HepG2 (cell line): ENCODE data around the gene FAM193A. TPM values are rescaled to one million over a fixed set of nuclear protein-coding genes. Genes with fewer than 3 reads are reported as not detected.

Experiments used
- ETV5 ChIP-seq: IDR thresholded peaks from 2 replicates; pipeline ENCODE4 v1.6.1; 2018; ENCODE audit warnings: missing biosample characterization, missing genetic modification reagents, inconsistent platforms, borderline replicate concordance
- GTF2F1 ChIP-seq: fragments of 150-350 bp; IDR thresholded peaks from 2 replicates; pipeline ENCODE4 v1.6.1; 2014; ENCODE audit warnings: low read length
- HES4 ChIP-seq: sonication (generic); formaldehyde crosslinking; IDR thresholded peaks from 2 replicates; pipeline ENCODE4 v1.9.0; 2021; ENCODE audit warnings: mild to moderate bottlenecking, missing genetic modification reagents, borderline replicate concordance
- NFIC ChIP-seq: IDR thresholded peaks from 2 replicates; pipeline ENCODE4 v1.6.1; 2012; ENCODE audit warnings: mild to moderate bottlenecking, low read length, inconsistent platforms
- RNF2 ChIP-seq: fragments of 450-650 bp; conservative IDR thresholded peaks from 2 replicates; pipeline ENCODE4 v1.6.1; 2016; ENCODE audit warnings: low read depth
- TBL1XR1 ChIP-seq: fragments of 150-350 bp; IDR thresholded peaks from 2 replicates; pipeline ENCODE4 v1.6.1; 2014; ENCODE audit warnings: borderline replicate concordance, low read length; ENCODE audit not compliant: partially characterized antibody
- ZNF431 ChIP-seq: sonication (generic); formaldehyde crosslinking; IDR thresholded peaks from 2 replicates; pipeline ENCODE4 v1.9.0; 2022; ENCODE audit warnings: missing genetic modification reagents, low read depth, mild to moderate bottlenecking, borderline replicate concordance
- ZNF629 ChIP-seq: sonication (generic); formaldehyde crosslinking; conservative IDR thresholded peaks from 2 replicates; pipeline ENCODE4 v1.5.0; 2020; ENCODE audit warnings: missing genetic modification reagents
- ZNF781 ChIP-seq: sonication (generic); formaldehyde crosslinking; IDR thresholded peaks from 2 replicates; pipeline ENCODE4 v1.5.1; 2020; ENCODE audit warnings: borderline replicate concordance, mild to moderate bottlenecking, missing genetic modification reagents; ENCODE audit errors: not compliant biosample characterization
- polyA plus RNA-seq, 8 experiments: library from polyadenylated mRNA; depleted of rRNA in 3 of 8; stranded (reverse) in 7 of 8; unstranded in 1 of 8; fragments of >200 nt; fragmentation: Illumina TruSeq in 4 of 8; extraction: Trizol in 4 of 8; gene quantifications; 2 replicates each; pipeline versions ENCODE4 v1.2.1 to v1.2.3, GENCODE V29; 2011 to 2016; ENCODE audit warnings: low read depth in 4 of 8, missing spikeins in 1 of 8, mixed read lengths in 1 of 8; ENCODE audit not compliant: insufficient read depth in 1 of 8
- total RNA-seq, 5 experiments: library from RNA; depleted of rRNA; stranded (reverse); fragments of >200 nt; fragmentation: Illumina TruSeq; extraction: Trizol; gene quantifications; 2 replicates each; pipeline ENCODE4 v1.2.3, GENCODE V29; 2016; ENCODE audit warnings: low read depth in 1 of 5
- TF ChIP-seq, protein P1 (sequence below): conservative IDR thresholded peaks from 2 replicates; pipeline ENCODE4 v1.6.1; 2018; ENCODE audit warnings: missing genetic modification reagents
- TF ChIP-seq, protein P2 (sequence below): IDR thresholded peaks from 2 replicates; pipeline ENCODE4 v1.6.1; 2016
- TF ChIP-seq, protein P3 (sequence below): sonication (generic); formaldehyde crosslinking; IDR thresholded peaks from 2 replicates; pipeline ENCODE4 v1.8.0; 2022; ENCODE audit warnings: mild to moderate bottlenecking, missing genetic modification reagents
- TF ChIP-seq, protein P4 (sequence below): sonication (generic); formaldehyde crosslinking; IDR thresholded peaks from 2 replicates; pipeline ENCODE4 v1.9.0; 2021; ENCODE audit warnings: missing genetic modification reagents, borderline replicate concordance
- TF ChIP-seq, protein P5 (sequence below): sonication (generic); formaldehyde crosslinking; IDR thresholded peaks from 2 replicates; pipeline ENCODE4 v1.4.0; 2020; ENCODE audit warnings: missing genetic modification reagents
- TF ChIP-seq, protein P6 (sequence below): sonication (generic); formaldehyde crosslinking; IDR thresholded peaks from 2 replicates; pipeline ENCODE4 v1.8.1; 2022; ENCODE audit warnings: low read depth, mild to moderate bottlenecking, missing genetic modification reagents

Gene FAM193A
- total and polyA plus RNA-seq, 2 of the 13 experiments (the other 11 are each of a cell fraction or from before 2014, with no cell fraction given), result 5.7 to 8.7 TPM

DNA sequence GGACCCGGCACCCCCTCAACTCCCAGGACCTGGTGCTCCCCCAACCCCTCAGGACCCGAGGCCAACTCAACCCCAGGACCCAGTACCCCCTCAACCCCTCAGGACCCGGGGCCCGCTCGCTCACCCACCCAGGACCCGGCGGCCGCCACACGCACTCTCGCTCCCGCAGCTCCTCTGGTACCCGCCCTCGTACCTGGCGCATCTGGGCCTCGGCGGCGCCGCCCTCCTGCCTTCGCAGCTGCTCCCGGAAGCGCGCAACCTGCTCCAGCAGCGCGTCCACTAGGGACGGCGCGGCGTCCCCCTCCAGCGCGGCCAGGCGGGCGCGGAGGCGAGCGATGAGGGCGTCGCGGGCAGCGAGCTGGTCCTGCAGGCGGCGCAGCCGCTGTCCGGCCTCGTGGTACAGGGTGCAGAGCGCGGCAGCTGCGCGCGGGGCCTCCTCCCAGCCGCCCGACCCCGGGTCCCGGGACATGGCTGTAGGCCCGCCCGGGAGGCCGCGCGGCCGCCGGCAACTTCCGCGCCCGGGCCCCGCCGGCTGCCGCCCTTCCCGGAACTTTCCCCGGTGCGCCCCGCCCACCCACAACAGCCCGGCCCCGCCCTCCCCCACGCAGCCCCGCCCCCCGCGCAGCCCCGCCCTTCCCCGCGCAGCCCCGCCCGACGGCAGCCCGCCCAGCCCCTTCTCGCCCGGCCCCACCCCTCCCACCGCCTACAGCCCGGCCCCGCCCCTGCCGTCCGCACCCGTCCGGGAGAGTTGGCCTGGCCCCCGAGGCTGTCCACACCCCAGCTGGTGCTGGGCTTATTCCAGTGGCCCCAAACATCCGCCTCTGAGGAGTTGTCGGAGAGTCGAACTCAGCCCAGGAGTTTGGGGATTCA, 219.6 kb downstream of the FAM193A start, which contains the start of gene TNIP2 (continued):
- TF ChIP-seq, protein P1, sequence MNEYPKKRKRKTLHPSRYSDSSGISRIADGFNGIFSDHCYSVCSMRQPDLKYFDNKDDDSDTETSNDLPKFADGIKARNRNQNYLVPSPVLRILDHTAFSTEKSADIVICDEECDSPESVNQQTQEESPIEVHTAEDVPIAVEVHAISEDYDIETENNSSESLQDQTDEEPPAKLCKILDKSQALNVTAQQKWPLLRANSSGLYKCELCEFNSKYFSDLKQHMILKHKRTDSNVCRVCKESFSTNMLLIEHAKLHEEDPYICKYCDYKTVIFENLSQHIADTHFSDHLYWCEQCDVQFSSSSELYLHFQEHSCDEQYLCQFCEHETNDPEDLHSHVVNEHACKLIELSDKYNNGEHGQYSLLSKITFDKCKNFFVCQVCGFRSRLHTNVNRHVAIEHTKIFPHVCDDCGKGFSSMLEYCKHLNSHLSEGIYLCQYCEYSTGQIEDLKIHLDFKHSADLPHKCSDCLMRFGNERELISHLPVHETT, result peak; percentile 78
- TF ChIP-seq, protein P2, sequence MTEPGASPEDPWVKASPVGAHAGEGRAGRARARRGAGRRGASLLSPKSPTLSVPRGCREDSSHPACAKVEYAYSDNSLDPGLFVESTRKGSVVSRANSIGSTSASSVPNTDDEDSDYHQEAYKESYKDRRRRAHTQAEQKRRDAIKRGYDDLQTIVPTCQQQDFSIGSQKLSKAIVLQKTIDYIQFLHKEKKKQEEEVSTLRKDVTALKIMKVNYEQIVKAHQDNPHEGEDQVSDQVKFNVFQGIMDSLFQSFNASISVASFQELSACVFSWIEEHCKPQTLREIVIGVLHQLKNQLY (CRISPR knock-in tag), result no peak
- TF ChIP-seq, protein P3, sequence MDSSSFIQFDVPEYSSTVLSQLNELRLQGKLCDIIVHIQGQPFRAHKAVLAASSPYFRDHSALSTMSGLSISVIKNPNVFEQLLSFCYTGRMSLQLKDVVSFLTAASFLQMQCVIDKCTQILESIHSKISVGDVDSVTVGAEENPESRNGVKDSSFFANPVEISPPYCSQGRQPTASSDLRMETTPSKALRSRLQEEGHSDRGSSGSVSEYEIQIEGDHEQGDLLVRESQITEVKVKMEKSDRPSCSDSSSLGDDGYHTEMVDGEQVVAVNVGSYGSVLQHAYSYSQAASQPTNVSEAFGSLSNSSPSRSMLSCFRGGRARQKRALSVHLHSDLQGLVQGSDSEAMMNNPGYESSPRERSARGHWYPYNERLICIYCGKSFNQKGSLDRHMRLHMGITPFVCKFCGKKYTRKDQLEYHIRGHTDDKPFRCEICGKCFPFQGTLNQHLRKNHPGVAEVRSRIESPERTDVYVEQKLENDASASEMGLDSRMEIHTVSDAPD, result no peak
- TF ChIP-seq ZNF781, result no peak
- TF ChIP-seq ZNF431 (CRISPR knock-in tag), result peak; percentile 79
- no peak for TF ChIP-seq GTF2F1
- TF ChIP-seq, protein P4, sequence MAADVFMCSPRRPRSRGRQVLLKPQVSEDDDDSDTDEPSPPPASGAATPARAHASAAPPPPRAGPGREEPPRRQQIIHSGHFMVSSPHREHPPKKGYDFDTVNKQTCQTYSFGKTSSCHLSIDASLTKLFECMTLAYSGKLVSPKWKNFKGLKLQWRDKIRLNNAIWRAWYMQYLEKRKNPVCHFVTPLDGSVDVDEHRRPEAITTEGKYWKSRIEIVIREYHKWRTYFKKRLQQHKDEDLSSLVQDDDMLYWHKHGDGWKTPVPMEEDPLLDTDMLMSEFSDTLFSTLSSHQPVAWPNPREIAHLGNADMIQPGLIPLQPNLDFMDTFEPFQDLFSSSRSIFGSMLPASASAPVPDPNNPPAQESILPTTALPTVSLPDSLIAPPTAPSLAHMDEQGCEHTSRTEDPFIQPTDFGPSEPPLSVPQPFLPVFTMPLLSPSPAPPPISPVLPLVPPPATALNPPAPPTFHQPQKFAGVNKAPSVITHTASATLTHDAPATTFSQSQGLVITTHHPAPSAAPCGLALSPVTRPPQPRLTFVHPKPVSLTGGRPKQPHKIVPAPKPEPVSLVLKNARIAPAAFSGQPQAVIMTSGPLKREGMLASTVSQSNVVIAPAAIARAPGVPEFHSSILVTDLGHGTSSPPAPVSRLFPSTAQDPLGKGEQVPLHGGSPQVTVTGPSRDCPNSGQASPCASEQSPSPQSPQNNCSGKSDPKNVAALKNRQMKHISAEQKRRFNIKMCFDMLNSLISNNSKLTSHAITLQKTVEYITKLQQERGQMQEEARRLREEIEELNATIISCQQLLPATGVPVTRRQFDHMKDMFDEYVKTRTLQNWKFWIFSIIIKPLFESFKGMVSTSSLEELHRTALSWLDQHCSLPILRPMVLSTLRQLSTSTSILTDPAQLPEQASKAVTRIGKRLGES, result 0 out of 2 replicates have a peak, but pooled peaks have one; percentile 26
- TF ChIP-seq ZNF629 (CRISPR knock-in tag), result 0 out of 2 replicates have a peak, but pooled peaks have one; percentile 8
- TF ChIP-seq ETV5, result peak; percentile 76
- TF ChIP-seq RNF2, result peak; percentile 67; the same call in 1 of the 2 replicates
- TF ChIP-seq, protein P5, sequence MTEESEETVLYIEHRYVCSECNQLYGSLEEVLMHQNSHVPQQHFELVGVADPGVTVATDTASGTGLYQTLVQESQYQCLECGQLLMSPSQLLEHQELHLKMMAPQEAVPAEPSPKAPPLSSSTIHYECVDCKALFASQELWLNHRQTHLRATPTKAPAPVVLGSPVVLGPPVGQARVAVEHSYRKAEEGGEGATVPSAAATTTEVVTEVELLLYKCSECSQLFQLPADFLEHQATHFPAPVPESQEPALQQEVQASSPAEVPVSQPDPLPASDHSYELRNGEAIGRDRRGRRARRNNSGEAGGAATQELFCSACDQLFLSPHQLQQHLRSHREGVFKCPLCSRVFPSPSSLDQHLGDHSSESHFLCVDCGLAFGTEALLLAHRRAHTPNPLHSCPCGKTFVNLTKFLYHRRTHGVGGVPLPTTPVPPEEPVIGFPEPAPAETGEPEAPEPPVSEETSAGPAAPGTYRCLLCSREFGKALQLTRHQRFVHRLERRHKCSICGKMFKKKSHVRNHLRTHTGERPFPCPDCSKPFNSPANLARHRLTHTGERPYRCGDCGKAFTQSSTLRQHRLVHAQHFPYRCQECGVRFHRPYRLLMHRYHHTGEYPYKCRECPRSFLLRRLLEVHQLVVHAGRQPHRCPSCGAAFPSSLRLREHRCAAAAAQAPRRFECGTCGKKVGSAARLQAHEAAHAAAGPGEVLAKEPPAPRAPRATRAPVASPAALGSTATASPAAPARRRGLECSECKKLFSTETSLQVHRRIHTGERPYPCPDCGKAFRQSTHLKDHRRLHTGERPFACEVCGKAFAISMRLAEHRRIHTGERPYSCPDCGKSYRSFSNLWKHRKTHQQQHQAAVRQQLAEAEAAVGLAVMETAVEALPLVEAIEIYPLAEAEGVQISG (CRISPR knock-in tag), result peak; percentile 76
- no peak for TF ChIP-seq TBL1XR1
- no peak for TF ChIP-seq NFIC
- TF ChIP-seq, protein P6, sequence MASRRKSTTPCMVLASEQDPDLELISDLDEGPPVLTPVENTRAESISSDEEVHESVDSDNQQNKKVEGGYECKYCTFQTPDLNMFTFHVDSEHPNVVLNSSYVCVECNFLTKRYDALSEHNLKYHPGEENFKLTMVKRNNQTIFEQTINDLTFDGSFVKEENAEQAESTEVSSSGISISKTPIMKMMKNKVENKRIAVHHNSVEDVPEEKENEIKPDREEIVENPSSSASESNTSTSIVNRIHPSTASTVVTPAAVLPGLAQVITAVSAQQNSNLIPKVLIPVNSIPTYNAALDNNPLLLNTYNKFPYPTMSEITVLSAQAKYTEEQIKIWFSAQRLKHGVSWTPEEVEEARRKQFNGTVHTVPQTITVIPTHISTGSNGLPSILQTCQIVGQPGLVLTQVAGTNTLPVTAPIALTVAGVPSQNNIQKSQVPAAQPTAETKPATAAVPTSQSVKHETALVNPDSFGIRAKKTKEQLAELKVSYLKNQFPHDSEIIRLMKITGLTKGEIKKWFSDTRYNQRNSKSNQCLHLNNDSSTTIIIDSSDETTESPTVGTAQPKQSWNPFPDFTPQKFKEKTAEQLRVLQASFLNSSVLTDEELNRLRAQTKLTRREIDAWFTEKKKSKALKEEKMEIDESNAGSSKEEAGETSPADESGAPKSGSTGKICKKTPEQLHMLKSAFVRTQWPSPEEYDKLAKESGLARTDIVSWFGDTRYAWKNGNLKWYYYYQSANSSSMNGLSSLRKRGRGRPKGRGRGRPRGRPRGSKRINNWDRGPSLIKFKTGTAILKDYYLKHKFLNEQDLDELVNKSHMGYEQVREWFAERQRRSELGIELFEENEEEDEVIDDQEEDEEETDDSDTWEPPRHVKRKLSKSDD (CRISPR knock-in tag), result no peak
- peak; percentile 40; the same call in 1 of the 2 replicates for TF ChIP-seq HES4 (CRISPR knock-in tag)
